Measurements from ENCODE around the gene NUP210L. TPM values are rescaled to one million over a fixed set of nuclear protein-coding genes. Genes with fewer than 3 reads are reported as not detected.
"Not testable (repeated sequence)": the region's sequence is repeated elsewhere in the genome, so short reads cannot be mapped to it uniquely, and the experiment has no call there.

Gene NUP210L
- total RNA-seq, 3 donors from 2014 or later: 0.06 TPM; not detected in 2

GRCh38 chr1:154115180-154115579, 39.7 kb downstream of the NUP210L start:
- intact Hi-C loops (cut with DNase I, micrococcal nuclease): no loop called here
- no peaks in the 10 kb centered on the region for H3K4me1 ChIP-seq (ENCODE audit: low read depth)
- TF ChIP-seq CTCF (IDR thresholded peaks at IDR 0.05): no peak
- H3K4me3 ChIP-seq: no peak overlapping the region
- ATAC-seq: peak; percentile 75
- no peaks in the 10 kb centered on the region for H3K36me3 ChIP-seq (ENCODE audit: low read depth)
- DNase-seq: peak in 1 of 3 donors; percentile 4
- no peaks in the 10 kb centered on the region for H3K9me3 ChIP-seq

GRCh38 chr1:154104433-154105082, 50.3 kb downstream of the NUP210L start:
- TF ChIP-seq CTCF (IDR thresholded peaks at IDR 0.05): no peak
- no peaks in the 10 kb centered on the region for H3K9me3 ChIP-seq
- peak; percentile 27 for ATAC-seq
- DNase-seq: no peak
- H3K36me3 ChIP-seq (ENCODE audit: low read depth): no peaks in the 10 kb centered on the region
- intact Hi-C loops (cut with DNase I, micrococcal nuclease): no loop called here
- no peaks in the 10 kb centered on the region for H3K4me1 ChIP-seq (ENCODE audit: low read depth)
- H3K4me3 ChIP-seq: no peak overlapping the region

GRCh38 chr1:154100141-154100540, 54.7 kb downstream of the NUP210L start:
- H3K4me1 ChIP-seq (ENCODE audit: low read depth); H3K36me3 ChIP-seq (ENCODE audit: low read depth); H3K9me3 ChIP-seq; H3K4me3 ChIP-seq; intact Hi-C loops (cut with DNase I, micrococcal nuclease); DNase-seq; ATAC-seq: not testable (repeated sequence)

- no peaks in the 10 kb centered on the region for H3K4me1 ChIP-seq (ENCODE audit: low read depth)
- ATAC-seq (no peak), DNase-seq (no peak)
- intact Hi-C loops (cut with DNase I, micrococcal nuclease): no loop called here
- no peaks in the 10 kb centered on the region for H3K36me3 ChIP-seq (ENCODE audit: low read depth)
- H3K4me3 ChIP-seq: no peak overlapping the region
- no peaks in the 10 kb centered on the region for H3K9me3 ChIP-seq
- no peak for TF ChIP-seq CTCF (IDR thresholded peaks at IDR 0.05)
Measured at GRCh38 chr1:154097873-154098272, 57.0 kb downstream of the NUP210L start.

- Histone ChIP-seq H3K36me3 (ENCODE audit: low read depth) (no peaks in the 10 kb centered on the region), H3K4me1 (ENCODE audit: low read depth) (no peaks in the 10 kb centered on the region), H3K9me3 (no peaks in the 10 kb centered on the region), H3K4me3 (no peak overlapping the region)
- ATAC-seq: no peak
- intact Hi-C loops (cut with DNase I, micrococcal nuclease): no loop called here
- no peak for TF ChIP-seq CTCF (IDR thresholded peaks at IDR 0.05)
- no peak for DNase-seq
Measured at GRCh38 chr1:154095456-154096060, 59.3 kb downstream of the NUP210L start.

GRCh38 chr1:154094411-154094810, 60.5 kb downstream of the NUP210L start:
- no peak for DNase-seq
- Histone ChIP-seq H3K4me1 (ENCODE audit: low read depth) (no peaks in the 10 kb centered on the region), H3K9me3 (no peaks in the 10 kb centered on the region), H3K4me3 (no peak overlapping the region), H3K36me3 (ENCODE audit: low read depth) (no peaks in the 10 kb centered on the region)
- no peak for TF ChIP-seq CTCF (IDR thresholded peaks at IDR 0.05)
- ATAC-seq: no peak
- intact Hi-C loops (cut with DNase I, micrococcal nuclease): no loop called here
